GM19043 (cell line): ENCODE measurements around the gene GCSAML.

Source experiments
- ATAC-seq: cut with Tn5 transposase; IDR thresholded peaks from one replicate; pipeline ENCODE4 v1.9.1; 2021; ENCODE audit warnings: low read depth; ENCODE audit not compliant: unreplicated experiment

The GCSAML gene

DNA sequence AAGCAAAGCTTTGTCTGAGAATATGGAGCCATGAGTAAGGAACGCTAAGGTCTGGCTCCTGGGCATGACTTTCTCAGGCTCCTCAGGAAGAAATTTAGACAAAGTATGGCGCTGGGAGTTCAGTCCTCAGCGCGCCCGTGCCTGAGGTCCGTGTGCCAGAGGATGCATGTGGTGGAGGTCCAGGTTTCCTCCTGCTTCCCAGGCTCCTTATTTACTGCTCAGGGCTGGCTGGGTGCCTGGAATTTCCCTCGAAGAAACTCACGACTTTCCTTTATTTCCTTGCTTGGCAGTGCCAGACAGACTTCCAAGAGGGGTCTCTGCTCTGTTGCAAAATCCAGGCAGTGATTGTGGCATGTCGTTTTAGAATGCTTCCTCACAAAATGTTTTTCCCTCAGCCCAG lies 13.3 kb downstream of the GCSAML start:
- ATAC-seq, result no peak

DNA sequence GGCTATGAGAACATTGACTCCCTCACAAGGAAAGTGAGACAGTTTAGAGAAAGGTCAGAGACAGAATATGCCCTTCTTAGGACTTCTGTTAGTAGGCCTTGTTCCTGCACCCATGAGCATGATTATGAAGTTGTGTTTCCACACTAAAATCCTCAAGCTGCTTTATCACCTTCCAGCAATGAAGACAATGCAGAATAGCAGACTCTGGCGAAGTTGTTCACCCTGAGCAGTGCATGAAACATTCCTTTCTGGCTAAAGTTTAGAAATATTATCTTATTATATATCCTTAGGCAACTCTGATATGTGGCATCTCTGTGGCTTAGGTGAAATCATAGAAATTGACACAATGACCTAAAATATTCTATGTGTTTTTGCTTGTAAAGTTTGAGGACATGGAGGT lies 25.3 kb downstream of the GCSAML start:
- ATAC-seq, result no peak

DNA sequence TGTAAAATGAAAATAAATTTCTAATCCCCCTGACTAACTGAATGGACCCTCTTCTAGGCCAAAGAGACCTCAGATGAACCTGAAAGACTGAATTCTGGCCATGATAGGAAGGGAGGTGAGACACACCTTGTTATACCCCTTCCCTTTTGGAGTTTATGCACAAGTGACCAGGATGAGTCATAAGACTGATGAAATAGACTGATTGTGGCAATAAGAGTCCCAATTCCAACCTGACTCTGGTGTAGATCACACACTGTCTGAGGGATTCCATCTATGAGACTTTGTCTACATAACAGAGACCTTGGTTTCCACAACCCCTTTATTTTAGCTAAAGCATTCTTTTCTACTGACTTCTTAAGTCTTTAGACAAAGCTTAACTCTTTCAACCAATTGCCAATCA lies 25.7 kb downstream of the GCSAML start:
- no peak for ATAC-seq

DNA sequence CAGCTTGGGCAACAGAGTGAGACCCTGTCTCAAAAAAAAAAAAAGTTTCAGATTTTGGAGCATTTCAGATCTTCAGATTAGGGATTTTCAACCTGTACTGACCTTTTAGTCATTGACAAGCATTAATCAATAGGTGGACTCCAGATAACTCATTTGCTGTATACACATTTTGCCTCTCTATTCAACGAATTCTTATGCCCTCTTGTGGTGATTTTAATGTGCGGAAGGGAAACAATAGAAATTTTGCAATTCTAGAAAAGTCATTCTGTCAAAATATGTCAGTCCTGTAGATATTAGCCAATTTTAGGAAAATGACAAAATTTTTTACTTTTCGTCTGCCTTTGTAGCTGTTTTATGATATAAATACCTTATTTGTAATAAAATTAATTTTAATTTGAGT lies 27.6 kb downstream of the GCSAML start:
- ATAC-seq, result no peak

DNA sequence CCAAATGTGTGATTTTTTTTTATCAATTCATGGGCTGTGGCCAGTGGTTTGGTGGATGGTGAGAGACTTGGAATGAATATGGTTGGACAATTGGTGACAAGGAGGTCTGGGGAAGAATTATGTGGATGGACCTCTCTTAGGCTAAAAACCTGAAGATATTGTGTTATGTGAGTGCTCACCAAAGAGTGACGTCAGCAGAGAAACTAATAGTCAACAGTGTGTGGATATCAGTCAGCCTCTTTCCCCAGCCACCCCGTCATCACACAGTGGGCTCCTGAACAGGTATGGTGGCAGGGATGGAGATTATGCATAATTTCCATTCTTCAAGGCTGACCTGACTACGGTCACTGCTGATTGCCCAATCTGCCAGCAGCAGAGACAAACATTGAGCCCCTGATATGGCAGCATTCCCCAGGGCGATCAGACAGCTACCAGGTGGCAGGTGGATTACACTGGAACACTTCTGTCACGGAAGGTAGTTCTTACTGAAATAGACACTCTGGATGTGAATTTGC lies 30.1 kb downstream of the GCSAML start:
- ATAC-seq, result no peak

DNA sequence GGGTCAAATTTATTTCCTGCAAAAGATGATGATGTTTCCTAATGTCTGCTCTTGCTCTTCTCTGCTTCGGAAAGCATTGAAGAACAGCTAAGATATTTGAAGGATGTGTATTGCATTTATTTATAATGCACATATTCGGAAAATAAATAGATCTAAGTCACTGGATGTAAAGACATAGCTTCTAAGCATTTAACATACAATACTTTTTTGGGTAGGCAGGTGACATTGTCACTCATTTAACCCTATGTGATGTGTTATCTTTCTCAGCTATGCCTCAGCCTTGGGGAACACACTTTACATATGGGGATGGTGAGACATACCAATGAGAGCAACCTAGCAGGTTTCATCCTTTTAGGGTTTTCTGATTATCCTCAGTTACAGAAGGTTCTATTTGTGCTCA lies 39.1 kb downstream of the GCSAML start, which contains the start of gene OR2G2:
Gene OR2G2 (plus strand): TSS at position 301 of the 400 bp plus-strand sequence. CDS start 0 bp downstream, at position 301.
- no peak for ATAC-seq

DNA sequence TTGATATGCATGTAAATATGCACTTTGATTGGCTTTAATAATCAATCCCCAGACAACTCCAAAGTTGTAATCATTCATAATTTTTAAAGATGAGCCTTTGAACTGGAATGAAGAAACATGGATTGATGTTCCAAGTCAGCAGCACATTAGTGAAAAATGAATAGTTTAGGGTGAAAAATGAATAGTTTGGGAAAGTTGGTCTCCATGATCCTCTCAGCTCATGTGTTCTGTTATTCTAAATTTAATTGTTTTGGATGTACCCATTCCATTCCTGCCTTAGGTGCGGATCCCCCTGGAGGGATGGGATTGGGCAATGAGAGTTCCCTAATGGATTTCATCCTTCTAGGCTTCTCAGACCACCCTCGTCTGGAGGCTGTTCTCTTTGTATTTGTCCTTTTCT lies 56.4 kb downstream of the GCSAML start, which contains the start of gene OR2G3:
Gene OR2G3 (plus strand): TSS at position 301 of the 400 bp plus-strand sequence. CDS start 0 bp downstream, at position 301.
- no peak for ATAC-seq

DNA sequence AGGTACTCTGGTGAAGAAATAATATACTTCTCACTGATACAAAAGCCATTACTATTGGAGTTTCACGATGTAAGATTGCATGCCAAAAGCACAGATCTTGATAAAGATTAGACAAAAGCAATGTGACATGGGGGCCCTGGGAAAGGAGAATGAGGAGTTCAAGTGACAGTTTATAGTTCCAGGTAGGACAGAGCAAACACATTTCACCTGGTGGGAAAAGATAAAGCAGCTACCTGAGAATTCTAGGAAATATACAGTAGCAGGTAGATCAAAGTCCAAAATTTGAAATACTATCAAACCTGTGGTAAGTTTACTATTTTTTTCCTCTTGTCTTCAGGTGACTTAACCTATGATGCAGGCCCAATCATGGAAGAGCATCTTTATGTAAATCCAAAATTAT lies 64.5 kb downstream of the GCSAML start:
- no peak for ATAC-seq

DNA sequence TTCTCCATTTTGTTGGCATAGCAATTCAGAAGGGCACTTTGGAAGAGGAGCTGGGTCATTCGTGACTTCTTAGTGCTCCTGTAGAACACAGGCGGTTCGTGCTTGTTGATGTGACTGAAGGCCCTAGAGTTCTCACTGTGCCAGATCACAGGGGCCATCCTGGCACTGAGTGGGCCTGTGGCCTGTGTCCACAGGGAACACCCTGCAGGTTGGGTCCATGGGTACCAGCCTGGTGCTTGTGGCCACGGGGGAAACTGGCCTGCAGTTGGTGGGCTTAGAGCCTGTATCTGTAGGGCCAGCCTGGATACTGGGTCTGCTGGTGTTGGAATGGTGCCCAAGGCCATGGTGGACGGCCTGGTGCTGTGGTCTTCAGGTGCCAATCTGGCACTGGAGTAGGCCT lies 65.7 kb downstream of the GCSAML start:
- no peak for ATAC-seq
